Erythroblast (primary cell): Measurements from ENCODE around the gene EIF1AD.
"Not testable (repeated sequence)": the region's sequence is repeated elsewhere in the genome, so short reads cannot be mapped to it uniquely, and the experiment has no call there.

Experiments
- DNase-seq, 2 experiments: peaks; one replicate each; lab custom pipeline; 2025; lab: John Stamatoyannopoulos, UW
- GATA1 ChIP-seq: IDR thresholded peaks from 2 replicates; pipeline ENCODE4 v1.6.1; 2011; ENCODE audit warnings: low read depth, mild to moderate bottlenecking, control low read depth, low read length, moderate library complexity
- POLR2A ChIP-seq: IDR thresholded peaks from 2 replicates; pipeline ENCODE4 v1.6.1; 2011; ENCODE audit warnings: mild to moderate bottlenecking, low read length

The EIF1AD gene

GRCh38 chr11:65960824-65961266 is 41.1 kb downstream of the EIF1AD start:
- no peak for DNase-seq
- TF ChIP-seq GATA1 (no peak), POLR2A (no peak)

DNA sequence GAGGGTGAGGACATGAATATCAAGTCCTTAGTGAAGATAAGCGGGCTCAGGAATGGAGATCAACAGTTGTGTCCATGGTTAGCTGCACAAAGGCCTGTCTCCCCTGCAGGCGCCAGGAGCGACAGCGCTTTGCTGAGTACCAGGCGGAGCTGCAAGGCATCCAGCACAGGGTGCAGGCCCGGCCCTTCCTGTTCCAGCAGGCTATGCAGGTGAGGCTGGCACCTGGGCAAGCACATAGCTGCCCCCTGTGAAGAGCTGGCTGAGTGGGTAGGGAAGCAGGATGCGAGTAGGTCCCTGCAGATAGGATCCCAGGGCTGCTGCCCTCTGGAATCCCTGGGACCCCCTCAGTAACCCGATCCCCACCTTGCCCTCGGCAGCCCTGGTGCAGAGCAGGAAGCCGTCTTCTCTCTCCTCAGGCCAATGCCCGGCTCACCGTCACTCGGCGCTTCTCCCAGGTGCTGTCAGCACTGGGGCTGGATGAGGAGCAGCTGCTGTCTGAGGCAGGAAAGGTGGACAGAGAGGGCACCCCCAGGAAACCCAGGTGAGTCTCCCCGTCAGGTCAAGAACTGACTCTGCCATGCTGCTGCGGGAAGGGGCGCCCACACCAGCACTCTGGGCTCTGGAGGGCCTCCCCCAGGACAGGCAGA is 43.1 kb downstream of the EIF1AD start:
- TF ChIP-seq GATA1 (no peak), POLR2A (no peak)
- no peak for DNase-seq

- DNase-seq: no peak
- TF ChIP-seq GATA1 (no peak), POLR2A (no peak)
Observed at GRCh38 chr11:65958291-65958690, 43.7 kb downstream of the EIF1AD start.

- TF ChIP-seq GATA1: no peak
- TF ChIP-seq POLR2A: no peak
- no peak for DNase-seq
Observed at GRCh38 chr11:65954771-65955170, 47.2 kb downstream of the EIF1AD start.

GRCh38 chr11:65953471-65953870 is 48.5 kb downstream of the EIF1AD start:
- TF ChIP-seq GATA1 (no peak), POLR2A (no peak)
- no peak for DNase-seq

- TF ChIP-seq POLR2A (no peak), GATA1 (no peak)
- DNase-seq: no peak
Observed at GRCh38 chr11:65952052-65952521, 49.9 kb downstream of the EIF1AD start.

- DNase-seq: not testable (repeated sequence)
Observed at GRCh38 chr11:65951641-65952040, 50.3 kb downstream of the EIF1AD start.

DNA sequence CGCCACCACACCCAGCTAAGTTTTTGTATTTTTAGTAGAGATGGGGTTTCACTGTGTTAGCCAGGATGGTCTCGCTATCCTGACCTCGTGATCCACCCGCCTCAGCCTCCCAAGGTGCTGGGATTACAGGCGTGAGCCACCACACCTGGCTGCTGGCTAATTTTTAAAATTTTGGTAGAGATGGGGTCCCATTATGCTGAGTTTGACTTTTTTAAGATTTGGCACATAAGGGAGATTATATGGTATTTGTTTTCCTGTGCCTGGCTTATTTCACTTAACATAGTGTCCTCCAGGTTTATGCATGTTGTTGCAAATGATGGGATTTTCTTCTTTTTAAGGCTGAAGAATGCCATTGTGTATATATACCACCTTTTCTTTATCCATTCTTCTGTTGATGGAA is 51.2 kb downstream of the EIF1AD start:
- not testable (repeated sequence) for DNase-seq

- TF ChIP-seq POLR2A (no peak), GATA1 (no peak)
- no peak for DNase-seq
Observed at GRCh38 chr11:65947603-65948125, 54.3 kb downstream of the EIF1AD start.

GRCh38 chr11:65947133-65947532 is 54.8 kb downstream of the EIF1AD start:
- DNase-seq: no peak
- no peak for TF ChIP-seq GATA1
- TF ChIP-seq POLR2A: no peak

DNA sequence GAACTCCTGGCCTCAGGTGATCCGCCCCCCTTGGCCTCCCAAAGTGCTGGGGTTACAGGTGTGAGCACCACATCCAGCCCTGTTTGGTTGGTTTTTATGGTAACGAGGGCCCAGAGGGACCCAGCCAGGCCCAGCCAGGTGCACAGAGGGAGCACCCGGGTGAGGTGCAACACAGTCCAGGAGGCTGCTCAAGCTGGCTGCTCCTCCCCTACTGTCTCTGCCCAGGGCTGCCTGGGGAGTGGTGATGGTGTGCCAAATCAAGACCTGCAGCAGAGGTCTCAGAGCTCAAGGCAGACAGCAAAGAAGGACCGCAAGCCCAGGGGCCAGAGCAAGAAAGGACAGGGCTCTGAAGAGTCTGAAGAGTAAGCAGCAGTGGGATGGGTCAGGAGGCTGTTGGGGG is 55.3 kb downstream of the EIF1AD start:
- DNase-seq: no peak
- TF ChIP-seq POLR2A (no peak), GATA1 (no peak)
